Left colon (tissue), 2 donors: ENCODE results near the gene PPFIA1. TPM values are rescaled to one million over a fixed set of nuclear protein-coding genes. Genes with fewer than 3 reads are reported as not detected.

ENCODE experiments used
- ATAC-seq: fragments of 200-7000 bp; cut with Tn5 transposase; one replicate; pipeline ENCODE4 v1.9.1; 2020; ENCODE audit warnings: mild to moderate bottlenecking, moderate library complexity
- DNase-seq, 2 donors: peaks; one replicate each; pipeline ENCODE4 v3.0.0-alpha.2; 2020
- intact Hi-C, 2 donors: fragments of 100-400 bp; cut with DNase I in 1 of 2; cut with micrococcal nuclease in 1 of 2; formaldehyde crosslinking; loops; one replicate each; pipeline versions ENCODE4 v1.11.2 to v1.14.0; 2022; cut with DNase I, micrococcal nuclease
- microRNA-seq, 2 donors: library from miRNA; unstranded; fragments of <30 nt; microRNA quantifications; one replicate each; pipeline versions ENCODE4 v1.1.0 to v1.2.0, GENCODE V29; 2020
- total RNA-seq, 2 donors: library from RNA; stranded (reverse); fragmentation: NEBNext Ultra II Directional; extraction: Animal tissue kit (Norgen Biotek cat#: 25700); gene quantifications; one replicate each; pipeline ENCODE4 v1.2.1, GENCODE V29; 2021
- donor health status: DM: no; HTN: no; CAD: no.
- donor health status: DM: yes; HTN: yes; CAD: no.

PPFIA1 gene
- total RNA-seq, 2 donors from 2014 or later, result 52.8 to 79.1 TPM

DNA sequence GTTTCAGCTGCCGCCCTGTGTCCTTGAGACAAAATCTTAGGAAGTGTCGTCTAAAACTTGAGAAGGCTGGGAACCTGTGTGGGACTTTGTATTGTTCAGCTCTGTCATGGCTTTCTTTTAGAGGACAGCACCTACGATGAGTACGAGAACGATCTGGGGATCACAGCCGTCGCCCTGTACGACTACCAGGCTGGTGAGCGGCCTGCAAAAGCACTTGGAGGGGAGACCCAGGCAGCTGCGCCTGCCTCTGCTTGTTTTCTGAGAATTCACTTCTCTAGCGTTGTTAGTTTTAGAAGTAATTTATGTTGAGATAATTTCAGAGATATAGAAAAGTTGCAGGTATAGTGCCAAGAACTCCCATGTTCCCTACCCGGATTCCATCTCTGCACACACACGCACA is 163.0 kb downstream of the PPFIA1 start:
- intact Hi-C loops, result no loop called here
- DNase-seq, result no peak
- no peak for ATAC-seq

Small RNAs within 50 kb of the gene (microRNA-seq; reads per million reads assigned to microRNA genes)
- gene MIR548K, result 5.9 to 6.8 reads per million in 2 donors

Other genes starting within 250 kb of the PPFIA1 start
- gene ANO1, start 192.4 kb upstream of the PPFIA1 start, total RNA-seq, result 10 to 100 TPM; 15.9 to 25.6 TPM
- gene FADD, start 67.4 kb upstream of the PPFIA1 start, total RNA-seq, result 10 to 100 TPM; 32.1 to 33.2 TPM
- 100 to 1,000 TPM; 279 to 312 TPM for gene CTTN, start 127.8 kb downstream of the PPFIA1 start, total RNA-seq